NCI-H146 treated with DMSO at 0.1 percent for 48 hours (cell line): Measurements from ENCODE around the gene BRD7.
A peak's percentile ranks its signal among the peaks of the same experiment; 100 is the strongest.

Source experiments
- DNase-seq: peaks from one replicate; lab custom pipeline; 2025; ENCODE audit not compliant: unreplicated experiment; lab: John Stamatoyannopoulos, UW

Gene BRD7

GRCh38 chr16:50390371-50390771, 21.6 kb upstream of the BRD7 start:
- DNase-seq: no peak

GRCh38 chr16:50389900-50390299, 21.1 kb upstream of the BRD7 start:
- no peak for DNase-seq

- no peak for DNase-seq
These were observed 19.7 kb upstream of the BRD7 start for GRCh38 chr16:50388496-50388895.

- DNase-seq: no peak
These were observed 18.0 kb upstream of the BRD7 start for GRCh38 chr16:50386774-50387173.

- no peak for DNase-seq
These were observed 17.4 kb upstream of the BRD7 start for GRCh38 chr16:50386139-50386538.

GRCh38 chr16:50384500-50385135, 15.8 kb upstream of the BRD7 start:
- DNase-seq: no peak

GRCh38 chr16:50381679-50382440, 13.1 kb upstream of the BRD7 start:
- no peak for DNase-seq

- no peak for DNase-seq
These were observed 9.6 kb upstream of the BRD7 start for GRCh38 chr16:50378417-50378816.

GRCh38 chr16:50377001-50377400, 8.2 kb upstream of the BRD7 start:
- DNase-seq: no peak

- DNase-seq: no peak
These were observed 5.0 kb upstream of the BRD7 start for GRCh38 chr16:50373780-50374179.

GRCh38 chr16:50373345-50373701, 4.5 kb upstream of the BRD7 start:
- DNase-seq: no peak

- peak; percentile 39 for DNase-seq
These were observed 4.0 kb upstream of the BRD7 start for GRCh38 chr16:50372611-50373344.

GRCh38 chr16:50371936-50372595, 3.3 kb upstream of the BRD7 start:
- no peak for DNase-seq

- no peak for DNase-seq
These were observed 2.4 kb upstream of the BRD7 start for GRCh38 chr16:50371036-50371716.

GRCh38 chr16:50369133-50369804, 481 bp upstream of the BRD7 start:
- DNase-seq: no peak

- DNase-seq: no peak
These were observed 895 bp downstream of the BRD7 start for GRCh38 chr16:50367777-50368409.

GRCh38 chr16:50365791-50366575, 2.8 kb downstream of the BRD7 start:
- no peak for DNase-seq

GRCh38 chr16:50363656-50364055, 5.1 kb downstream of the BRD7 start:
- no peak for DNase-seq

GRCh38 chr16:50360779-50361178, 8.0 kb downstream of the BRD7 start:
- no peak for DNase-seq
